ENCODE measurements around the gene PIP5K1C. TPM values are rescaled to one million over a fixed set of nuclear protein-coding genes. Genes with fewer than 3 reads are reported as not detected.

Gene PIP5K1C
- total RNA-seq, 1 experiment from 2014 or later: 24.5 TPM

GRCh38 chr19:3646336-3647092 is 53.8 kb downstream of the PIP5K1C start:
- Histone ChIP-seq H3K4me1 (no peaks in the 10 kb centered on the region), H3K9me3 (no peaks in the 10 kb centered on the region), H3K36me3 (ENCODE audit: control insufficient read depth, insufficient read depth, low read length) (no peaks in the 10 kb centered on the region), H3K27me3 (replicated peaks; ENCODE audit: control insufficient read depth, insufficient read depth, low read length) (no peaks in the 10 kb centered on the region), H3K4me3 (ENCODE audit: low read depth, low read length) (no peak overlapping the region)
- no peak for DNase-seq
- Mint-ChIP-seq H3K27ac (ENCODE audit: unreplicated experiment) (no peak overlapping the region), H3K27me3 (ENCODE audit: insufficient read depth, unreplicated experiment) (no peaks in the 10 kb centered on the region), H3K9me3 (ENCODE audit: unreplicated experiment) (no peaks in the 10 kb centered on the region), H3K4me1 (ENCODE audit: low read depth, unreplicated experiment) (no peaks in the 10 kb centered on the region), H3K4me3 (ENCODE audit: unreplicated experiment) (no peak overlapping the region), H3K36me3 (ENCODE audit: insufficient read depth, unreplicated experiment) (peaks cover 12% of the 10 kb centered on the region)
- ChIA-PET POLR2A (no interaction called here), CTCF (no interaction called here)
- BruUV-seq (replicated peaks): no TSS peak
- intact Hi-C loops (cut with micrococcal nuclease; ENCODE audit: unreplicated experiment): no loop called here
- TF ChIP-seq, protein P1, sequence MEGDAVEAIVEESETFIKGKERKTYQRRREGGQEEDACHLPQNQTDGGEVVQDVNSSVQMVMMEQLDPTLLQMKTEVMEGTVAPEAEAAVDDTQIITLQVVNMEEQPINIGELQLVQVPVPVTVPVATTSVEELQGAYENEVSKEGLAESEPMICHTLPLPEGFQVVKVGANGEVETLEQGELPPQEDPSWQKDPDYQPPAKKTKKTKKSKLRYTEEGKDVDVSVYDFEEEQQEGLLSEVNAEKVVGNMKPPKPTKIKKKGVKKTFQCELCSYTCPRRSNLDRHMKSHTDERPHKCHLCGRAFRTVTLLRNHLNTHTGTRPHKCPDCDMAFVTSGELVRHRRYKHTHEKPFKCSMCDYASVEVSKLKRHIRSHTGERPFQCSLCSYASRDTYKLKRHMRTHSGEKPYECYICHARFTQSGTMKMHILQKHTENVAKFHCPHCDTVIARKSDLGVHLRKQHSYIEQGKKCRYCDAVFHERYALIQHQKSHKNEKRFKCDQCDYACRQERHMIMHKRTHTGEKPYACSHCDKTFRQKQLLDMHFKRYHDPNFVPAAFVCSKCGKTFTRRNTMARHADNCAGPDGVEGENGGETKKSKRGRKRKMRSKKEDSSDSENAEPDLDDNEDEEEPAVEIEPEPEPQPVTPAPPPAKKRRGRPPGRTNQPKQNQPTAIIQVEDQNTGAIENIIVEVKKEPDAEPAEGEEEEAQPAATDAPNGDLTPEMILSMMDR (IDR thresholded peaks at IDR 0.05; ENCODE audit: insufficient read depth in 1 of 2, low read depth in 1 of 2, low read length in 1 of 2, severe bottlenecking in 1 of 2, unreplicated experiment in 1 of 2): no peak

DNA sequence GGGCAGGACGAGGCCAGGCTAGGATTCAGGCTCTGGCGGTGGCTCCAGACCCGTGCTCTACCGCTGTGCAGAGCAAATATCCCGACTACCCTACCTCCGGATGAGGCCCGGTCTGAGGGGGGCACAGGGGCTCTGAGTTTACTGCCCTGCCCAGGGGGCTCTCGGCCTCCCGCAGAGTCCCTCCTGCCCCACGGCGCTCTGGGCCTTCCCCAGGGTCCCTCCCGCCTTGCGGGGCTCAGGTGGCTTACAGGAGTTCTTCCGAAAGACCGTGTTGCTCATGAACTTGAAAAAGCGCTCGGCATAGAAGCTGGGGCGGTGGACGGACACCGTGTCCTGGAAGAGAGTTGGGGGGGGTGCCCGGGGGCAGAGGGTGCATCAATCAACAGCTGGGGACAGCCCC is 54.5 kb downstream of the PIP5K1C start:
- H3K4me3 Mint-ChIP-seq (ENCODE audit: unreplicated experiment): no peak overlapping the region
- no peaks in the 10 kb centered on the region for H3K4me1 Mint-ChIP-seq (ENCODE audit: low read depth, unreplicated experiment)
- no peak overlapping the region for H3K27ac Mint-ChIP-seq (ENCODE audit: unreplicated experiment)
- intact Hi-C loops (cut with micrococcal nuclease; ENCODE audit: unreplicated experiment): no loop called here
- no peak overlapping the region for H3K4me3 ChIP-seq (ENCODE audit: low read depth, low read length)
- no peaks in the 10 kb centered on the region for H3K9me3 ChIP-seq
- TF ChIP-seq, protein P1 (IDR thresholded peaks at IDR 0.05; ENCODE audit: insufficient read depth in 1 of 2, low read depth in 1 of 2, low read length in 1 of 2, severe bottlenecking in 1 of 2, unreplicated experiment in 1 of 2): no peak
- no peaks in the 10 kb centered on the region for H3K9me3 Mint-ChIP-seq (ENCODE audit: unreplicated experiment)
- H3K27me3 Mint-ChIP-seq (ENCODE audit: insufficient read depth, unreplicated experiment): no peaks in the 10 kb centered on the region
- no peak for DNase-seq
- no TSS peak for BruUV-seq (replicated peaks)
- ChIA-PET POLR2A (no interaction called here), CTCF (no interaction called here)
- H3K36me3 ChIP-seq (ENCODE audit: control insufficient read depth, insufficient read depth, low read length): no peaks in the 10 kb centered on the region
- H3K36me3 Mint-ChIP-seq (ENCODE audit: insufficient read depth, unreplicated experiment): peaks cover 11% of the 10 kb centered on the region
- no peaks in the 10 kb centered on the region for H3K27me3 ChIP-seq (replicated peaks; ENCODE audit: control insufficient read depth, insufficient read depth, low read length)
- no peaks in the 10 kb centered on the region for H3K4me1 ChIP-seq

GRCh38 chr19:3645067-3645396 is 55.2 kb downstream of the PIP5K1C start:
- Histone ChIP-seq H3K9me3 (no peaks in the 10 kb centered on the region), H3K4me3 (ENCODE audit: low read depth, low read length) (no peak overlapping the region), H3K4me1 (no peaks in the 10 kb centered on the region), H3K27me3 (replicated peaks; ENCODE audit: control insufficient read depth, insufficient read depth, low read length) (no peaks in the 10 kb centered on the region), H3K36me3 (ENCODE audit: control insufficient read depth, insufficient read depth, low read length) (no peaks in the 10 kb centered on the region)
- ChIA-PET POLR2A (no interaction called here), CTCF (no interaction called here)
- TF ChIP-seq, protein P1 (IDR thresholded peaks at IDR 0.05; ENCODE audit: insufficient read depth in 1 of 2, low read depth in 1 of 2, low read length in 1 of 2, severe bottlenecking in 1 of 2, unreplicated experiment in 1 of 2): no peak
- Mint-ChIP-seq H3K36me3 (ENCODE audit: insufficient read depth, unreplicated experiment) (peaks cover 7% of the 10 kb centered on the region), H3K27me3 (ENCODE audit: insufficient read depth, unreplicated experiment) (no peaks in the 10 kb centered on the region), H3K27ac (ENCODE audit: unreplicated experiment) (no peak overlapping the region), H3K4me3 (ENCODE audit: unreplicated experiment) (no peak overlapping the region), H3K9me3 (ENCODE audit: unreplicated experiment) (no peaks in the 10 kb centered on the region), H3K4me1 (ENCODE audit: low read depth, unreplicated experiment) (no peaks in the 10 kb centered on the region)
- intact Hi-C loops (cut with micrococcal nuclease; ENCODE audit: unreplicated experiment): no loop called here
- no peak for DNase-seq
- no TSS peak for BruUV-seq (replicated peaks)
